A549 (cell line): ENCODE data around the gene C1QTNF4. TPM values are rescaled to one million over a fixed set of nuclear protein-coding genes. Genes with fewer than 3 reads are reported as not detected.

Source experiments
- ATAC-seq, 2 experiments: fragments of 200-7000 bp in 1 of 2; fragments of >200 bp in 1 of 2; cut with Nextera tagmentation in 1 of 2; cut with Tn5 transposase in 1 of 2; 3 replicates each; pipeline versions ENCODE4 v1.8.0 to v1.9.1; 2018 to 2020; ENCODE audit warnings: mild to moderate bottlenecking in 1 of 2, moderate library complexity in 1 of 2
- CTCF ChIA-PET: fragments of 300-600 bp; sonication (Branson Sonifier 250); formaldehyde crosslinking; extraction: SDS; loops from one replicate; lab custom pipeline; 2021; ENCODE audit warnings: antibody characterized with exemption, inconsistent platforms; lab: Yijun Ruan, JAX
- POLR2A ChIA-PET: fragments of 350-600 bp; formaldehyde crosslinking; extraction: SDS; loops from one replicate; lab custom pipeline; 2021; ENCODE audit warnings: antibody characterized with exemption, inconsistent platforms; lab: Yijun Ruan, JAX
- DNase-seq, 2 experiments: peaks; one replicate each; pipeline versions ENCODE4 v3.0.0 to v3.0.0-alpha.2; 2011 to 2016; ENCODE audit warnings: low read depth in 1 of 2, low spot score in 1 of 2
- FAIRE-seq: peaks from 2 replicates; lab custom pipeline; 2011; peaks lifted over from hg19 to GRCh38; lab: Jason Lieb, UNC
- H3K27ac ChIP-seq, 2 experiments: fragments of >200 bp; sonication (Bioruptor Twin); formaldehyde crosslinking; 3 replicates each; pipeline ENCODE4 v1.5.1; 2016 to 2017
- H3K4me1 ChIP-seq: fragments of >200 bp; sonication (Bioruptor Twin); formaldehyde crosslinking; 3 replicates; pipeline ENCODE4 v1.6.1; 2016
- H3K4me2 ChIP-seq: fragments of >200 bp; sonication (Bioruptor Twin); formaldehyde crosslinking; 3 replicates; pipeline ENCODE4 v1.6.1; 2016
- H3K4me3 ChIP-seq: fragments of >200 bp; sonication (Bioruptor Twin); formaldehyde crosslinking; 3 replicates; pipeline ENCODE4 v1.5.1; 2016
- H3K9me3 ChIP-seq: fragments of >200 bp; sonication (Bioruptor Twin); formaldehyde crosslinking; 3 replicates; pipeline ENCODE4 v1.6.1; 2016
- BHLHE40 ChIP-seq: IDR thresholded peaks from 2 replicates; pipeline ENCODE4 v1.6.1; 2012; ENCODE audit warnings: low read depth, low read length, inconsistent platforms
- CBX8 ChIP-seq: fragments of 200-600 bp; sonication (generic); IDR thresholded peaks from 2 replicates; pipeline ENCODE4 v1.6.1; 2016
- CEBPB ChIP-seq, 2 experiments: fragments of >200 bp in 1 of 2; sonication (Bioruptor Twin) in 1 of 2; formaldehyde crosslinking in 1 of 2; IDR thresholded peaks; 2 replicates each; pipeline ENCODE4 v1.6.1; 2012 to 2016
- CHD2 ChIP-seq: fragments of 150-350 bp; IDR thresholded peaks from 2 replicates; pipeline ENCODE4 v1.6.1; 2014; ENCODE audit warnings: low read length; ENCODE audit not compliant: partially characterized antibody
- EP300 ChIP-seq, 2 experiments: fragments of >200 bp; sonication (Bioruptor Twin); formaldehyde crosslinking; IDR thresholded peaks; 2 replicates in 1 of 2; 3 replicates in 1 of 2; pipeline ENCODE4 v1.6.1; 2016 to 2017
- FOSB ChIP-seq: fragments of 250-450 bp; sonication (Bioruptor Pico); IDR thresholded peaks from 2 replicates; pipeline ENCODE4 v1.5.0; 2020; ENCODE audit warnings: mild to moderate bottlenecking, moderate library complexity
- HDAC2 ChIP-seq: fragments of 200-600 bp; sonication (generic); IDR thresholded peaks from 2 replicates; pipeline ENCODE4 v1.6.1; 2016
- HOXB13 ChIP-seq: fragments of 250-450 bp; sonication (Bioruptor Pico); IDR thresholded peaks from 2 replicates; pipeline ENCODE4 v1.5.0; 2020; ENCODE audit warnings: low read depth, mild to moderate bottlenecking, moderate library complexity
- MYC ChIP-seq: IDR thresholded peaks from 2 replicates; pipeline ENCODE4 v1.6.1; 2012; ENCODE audit warnings: mild to moderate bottlenecking, inconsistent platforms, low read length, improper control_type of control experiment, borderline replicate concordance
- RCOR1 ChIP-seq: fragments of 150-350 bp; IDR thresholded peaks from 2 replicates; pipeline ENCODE4 v1.6.1; 2014; ENCODE audit warnings: antibody characterized with exemption, low read length, low read depth
- RNF2 ChIP-seq: fragments of 200-600 bp; sonication (generic); IDR thresholded peaks from 2 replicates; pipeline ENCODE4 v1.6.1; 2016; ENCODE audit warnings: low read depth, mild to moderate bottlenecking, antibody characterized with exemption, moderate library complexity, borderline replicate concordance
- SMC3 ChIP-seq: fragments of >200 bp; sonication (Bioruptor Twin); formaldehyde crosslinking; IDR thresholded peaks from 3 replicates; pipeline ENCODE4 v1.6.1; 2018; ENCODE audit warnings: inconsistent platforms
- SREBF2 ChIP-seq: fragments of 450-650 bp; IDR thresholded peaks from 2 replicates; pipeline ENCODE4 v1.6.1; 2014; ENCODE audit warnings: mild to moderate bottlenecking, moderate library complexity
- TP53 ChIP-seq: fragments of 250-450 bp; sonication (Bioruptor Pico); IDR thresholded peaks from 2 replicates; pipeline ENCODE4 v1.5.0; 2021; ENCODE audit warnings: mild to moderate bottlenecking, moderate library complexity
- ZFP36 ChIP-seq: fragments of 450-650 bp; IDR thresholded peaks from 2 replicates; pipeline ENCODE4 v1.6.1; 2014; ENCODE audit warnings: borderline replicate concordance; ENCODE audit not compliant: partially characterized antibody
- ZNF302 ChIP-seq: fragments of 250-450 bp; sonication (Bioruptor Pico); IDR thresholded peaks from 2 replicates; pipeline ENCODE4 v1.9.0; 2021; ENCODE audit warnings: inconsistent platforms, mild to moderate bottlenecking, moderate library complexity
- WGBS: methylation state at CpG from one replicate; pipeline ENCODE4 v1.1.6; 2017; ENCODE audit errors: missing lambda C conversion rate; 5-methylcytosine and 5-hydroxymethylcytosine counted together
- polyA plus RNA-seq, 4 experiments: library from polyadenylated mRNA; depleted of rRNA in 3 of 4; stranded (reverse); fragments of >200 nt; fragmentation: RNase III in 1 of 4; extraction: RNeasy Plus Mini Kit Qiagen cat#74134 plus additional on column Dnase treatment in 1 of 4; gene quantifications; 2 replicates in 3 of 4; 3 replicates in 1 of 4; pipeline ENCODE4 v1.2.3, GENCODE V29; 2011 to 2017
- TF ChIP-seq, protein P1 (sequence below): IDR thresholded peaks from 2 replicates; pipeline ENCODE4 v1.6.1; 2012
- TF ChIP-seq, protein P2 (sequence below): fragments of >200 bp; sonication (Bioruptor Twin); formaldehyde crosslinking; IDR thresholded peaks from 3 replicates; pipeline ENCODE4 v1.5.1; 2016
- TF ChIP-seq, protein P3 (sequence below): fragments of >200 bp; sonication (Bioruptor Twin); formaldehyde crosslinking; IDR thresholded peaks from 3 replicates; pipeline ENCODE4 v1.6.1; 2016
- TF ChIP-seq, protein P4 (sequence below): fragments of 200-600 bp; sonication (generic); IDR thresholded peaks from 2 replicates; pipeline ENCODE4 v1.6.1; 2016; ENCODE audit warnings: antibody characterized with exemption, mild to moderate bottlenecking, moderate library complexity
- TF ChIP-seq, protein P5 (sequence below): IDR thresholded peaks from 2 replicates; pipeline ENCODE4 v1.6.1; 2012

The C1QTNF4 gene
- polyA plus RNA-seq, 2 of the 4 experiments (the other 2 are of a cell fraction): not detected

DNA sequence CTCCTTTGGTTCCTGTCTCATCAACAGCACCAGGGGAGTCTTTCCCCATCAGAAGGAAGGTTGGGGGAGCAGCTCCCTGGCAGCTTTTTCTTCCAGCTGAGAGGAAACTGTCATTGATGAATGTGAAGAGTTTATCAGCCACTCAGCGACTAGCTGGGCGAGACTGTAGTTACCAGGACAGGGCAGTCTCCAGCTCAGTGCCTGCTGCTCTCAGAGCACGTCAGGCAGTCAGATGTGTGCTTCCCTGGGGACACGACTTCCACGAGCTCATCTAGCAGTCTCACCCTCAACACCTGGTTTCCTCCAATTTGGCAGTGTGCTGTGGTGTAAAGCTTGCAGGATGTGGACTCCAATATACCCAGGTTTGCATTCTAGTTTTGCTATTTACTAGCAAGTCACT lies 12.5 kb upstream of the C1QTNF4 start (continued):
- TF ChIP-seq, protein P1, sequence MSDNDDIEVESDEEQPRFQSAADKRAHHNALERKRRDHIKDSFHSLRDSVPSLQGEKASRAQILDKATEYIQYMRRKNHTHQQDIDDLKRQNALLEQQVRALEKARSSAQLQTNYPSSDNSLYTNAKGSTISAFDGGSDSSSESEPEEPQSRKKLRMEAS: no peak
- no peak for TF ChIP-seq MYC
- no peak for TF ChIP-seq HOXB13

DNA sequence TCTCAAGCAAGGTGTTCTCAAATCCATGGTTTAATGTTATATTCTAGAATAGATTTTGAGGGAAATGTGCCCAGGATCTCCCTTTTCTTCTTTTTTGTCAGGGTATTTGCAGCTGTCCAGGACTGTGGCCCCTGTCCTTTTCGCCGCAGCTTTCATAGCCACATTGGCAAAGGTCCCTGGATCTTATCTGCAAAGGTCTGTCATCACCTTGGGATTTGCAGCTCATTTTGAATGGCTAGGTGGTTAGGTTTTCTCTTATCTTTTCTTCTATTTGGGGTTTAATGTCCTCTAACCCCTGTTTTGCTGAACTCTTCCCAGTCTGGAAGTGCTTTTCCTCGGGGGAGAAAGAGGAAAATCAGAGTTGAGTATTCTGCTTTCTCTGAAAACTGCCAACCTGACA lies 11.7 kb upstream of the C1QTNF4 start:
- ChIA-PET POLR2A (no interaction called here), CTCF (interaction anchor here (1.2 to 3.1 kb wide), 5 partner anchors 11 to 248 kb away, joined by 3 to 12 read pairs (median 5); no protein-coding TSS in a partner anchor)
- no peaks in the 10 kb centered on the region for H3K9me3 ChIP-seq
- no peaks in the 10 kb centered on the region for H3K4me1 ChIP-seq
- FAIRE-seq (no peak), DNase-seq (no peak), ATAC-seq (no peak)
- H3K27ac ChIP-seq: no peak overlapping the region
- 82% methylated on average over 3 of the region's 3 CpGs for WGBS
- no peak overlapping the region for H3K4me2 ChIP-seq
- H3K4me3 ChIP-seq: no peak overlapping the region
- TF ChIP-seq ZNF302 (CRISPR knock-in tag) (no peak), TP53 (no peak), RCOR1 (no peak), SMC3 (no peak), CEBPB (IDR thresholded peaks at IDR 0.05) (no peak), MYC (no peak), ZFP36 (no peak), CBX8 (no peak), CHD2 (no peak), EP300 (IDR thresholded peaks at IDR 0.05) (no peak), BHLHE40 (no peak), FOSB (CRISPR knock-in tag) (no peak), RNF2 (no peak), HDAC2 (no peak), SREBF2 (no peak)
- TF ChIP-seq, protein P2, sequence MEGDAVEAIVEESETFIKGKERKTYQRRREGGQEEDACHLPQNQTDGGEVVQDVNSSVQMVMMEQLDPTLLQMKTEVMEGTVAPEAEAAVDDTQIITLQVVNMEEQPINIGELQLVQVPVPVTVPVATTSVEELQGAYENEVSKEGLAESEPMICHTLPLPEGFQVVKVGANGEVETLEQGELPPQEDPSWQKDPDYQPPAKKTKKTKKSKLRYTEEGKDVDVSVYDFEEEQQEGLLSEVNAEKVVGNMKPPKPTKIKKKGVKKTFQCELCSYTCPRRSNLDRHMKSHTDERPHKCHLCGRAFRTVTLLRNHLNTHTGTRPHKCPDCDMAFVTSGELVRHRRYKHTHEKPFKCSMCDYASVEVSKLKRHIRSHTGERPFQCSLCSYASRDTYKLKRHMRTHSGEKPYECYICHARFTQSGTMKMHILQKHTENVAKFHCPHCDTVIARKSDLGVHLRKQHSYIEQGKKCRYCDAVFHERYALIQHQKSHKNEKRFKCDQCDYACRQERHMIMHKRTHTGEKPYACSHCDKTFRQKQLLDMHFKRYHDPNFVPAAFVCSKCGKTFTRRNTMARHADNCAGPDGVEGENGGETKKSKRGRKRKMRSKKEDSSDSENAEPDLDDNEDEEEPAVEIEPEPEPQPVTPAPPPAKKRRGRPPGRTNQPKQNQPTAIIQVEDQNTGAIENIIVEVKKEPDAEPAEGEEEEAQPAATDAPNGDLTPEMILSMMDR: no peak
- TF ChIP-seq, protein P3, sequence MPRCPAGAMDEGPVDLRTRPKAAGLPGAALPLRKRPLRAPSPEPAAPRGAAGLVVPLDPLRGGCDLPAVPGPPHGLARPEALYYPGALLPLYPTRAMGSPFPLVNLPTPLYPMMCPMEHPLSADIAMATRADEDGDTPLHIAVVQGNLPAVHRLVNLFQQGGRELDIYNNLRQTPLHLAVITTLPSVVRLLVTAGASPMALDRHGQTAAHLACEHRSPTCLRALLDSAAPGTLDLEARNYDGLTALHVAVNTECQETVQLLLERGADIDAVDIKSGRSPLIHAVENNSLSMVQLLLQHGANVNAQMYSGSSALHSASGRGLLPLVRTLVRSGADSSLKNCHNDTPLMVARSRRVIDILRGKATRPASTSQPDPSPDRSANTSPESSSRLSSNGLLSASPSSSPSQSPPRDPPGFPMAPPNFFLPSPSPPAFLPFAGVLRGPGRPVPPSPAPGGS: no peak
- TF ChIP-seq, protein P4, sequence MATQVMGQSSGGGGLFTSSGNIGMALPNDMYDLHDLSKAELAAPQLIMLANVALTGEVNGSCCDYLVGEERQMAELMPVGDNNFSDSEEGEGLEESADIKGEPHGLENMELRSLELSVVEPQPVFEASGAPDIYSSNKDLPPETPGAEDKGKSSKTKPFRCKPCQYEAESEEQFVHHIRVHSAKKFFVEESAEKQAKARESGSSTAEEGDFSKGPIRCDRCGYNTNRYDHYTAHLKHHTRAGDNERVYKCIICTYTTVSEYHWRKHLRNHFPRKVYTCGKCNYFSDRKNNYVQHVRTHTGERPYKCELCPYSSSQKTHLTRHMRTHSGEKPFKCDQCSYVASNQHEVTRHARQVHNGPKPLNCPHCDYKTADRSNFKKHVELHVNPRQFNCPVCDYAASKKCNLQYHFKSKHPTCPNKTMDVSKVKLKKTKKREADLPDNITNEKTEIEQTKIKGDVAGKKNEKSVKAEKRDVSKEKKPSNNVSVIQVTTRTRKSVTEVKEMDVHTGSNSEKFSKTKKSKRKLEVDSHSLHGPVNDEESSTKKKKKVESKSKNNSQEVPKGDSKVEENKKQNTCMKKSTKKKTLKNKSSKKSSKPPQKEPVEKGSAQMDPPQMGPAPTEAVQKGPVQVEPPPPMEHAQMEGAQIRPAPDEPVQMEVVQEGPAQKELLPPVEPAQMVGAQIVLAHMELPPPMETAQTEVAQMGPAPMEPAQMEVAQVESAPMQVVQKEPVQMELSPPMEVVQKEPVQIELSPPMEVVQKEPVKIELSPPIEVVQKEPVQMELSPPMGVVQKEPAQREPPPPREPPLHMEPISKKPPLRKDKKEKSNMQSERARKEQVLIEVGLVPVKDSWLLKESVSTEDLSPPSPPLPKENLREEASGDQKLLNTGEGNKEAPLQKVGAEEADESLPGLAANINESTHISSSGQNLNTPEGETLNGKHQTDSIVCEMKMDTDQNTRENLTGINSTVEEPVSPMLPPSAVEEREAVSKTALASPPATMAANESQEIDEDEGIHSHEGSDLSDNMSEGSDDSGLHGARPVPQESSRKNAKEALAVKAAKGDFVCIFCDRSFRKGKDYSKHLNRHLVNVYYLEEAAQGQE: no peak
- TF ChIP-seq, protein P5, sequence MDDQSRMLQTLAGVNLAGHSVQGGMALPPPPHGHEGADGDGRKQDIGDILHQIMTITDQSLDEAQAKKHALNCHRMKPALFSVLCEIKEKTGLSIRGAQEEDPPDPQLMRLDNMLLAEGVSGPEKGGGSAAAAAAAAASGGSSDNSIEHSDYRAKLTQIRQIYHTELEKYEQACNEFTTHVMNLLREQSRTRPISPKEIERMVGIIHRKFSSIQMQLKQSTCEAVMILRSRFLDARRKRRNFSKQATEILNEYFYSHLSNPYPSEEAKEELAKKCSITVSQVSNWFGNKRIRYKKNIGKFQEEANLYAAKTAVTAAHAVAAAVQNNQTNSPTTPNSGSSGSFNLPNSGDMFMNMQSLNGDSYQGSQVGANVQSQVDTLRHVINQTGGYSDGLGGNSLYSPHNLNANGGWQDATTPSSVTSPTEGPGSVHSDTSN: no peak
